SK-N-SH treated with all-trans-retinoic acid at 6 μM for 48 hours (cell line): ENCODE measurements around the gene SLC7A6OS.

Experiments
- ATAC-seq: fragments of 200-7000 bp; cut with Tn5 transposase; 3 replicates; pipeline ENCODE4 v1.9.1; 2020; ENCODE audit warnings: mild to moderate bottlenecking, moderate library complexity
- ARNTL ChIP-seq: fragments of 450-650 bp; formaldehyde crosslinking; IDR thresholded peaks from 2 replicates; pipeline ENCODE4 v1.5.0; 2020; ENCODE audit warnings: low read depth, mild to moderate bottlenecking, moderate library complexity, borderline replicate concordance
- BACH2 ChIP-seq: fragments of 250-450 bp; sonication (Bioruptor Pico); IDR thresholded peaks from 2 replicates; pipeline ENCODE4 v1.9.0; 2021; ENCODE audit warnings: mild to moderate bottlenecking, borderline replicate concordance
- ESRRG ChIP-seq: fragments of 250-450 bp; sonication (Bioruptor Pico); IDR thresholded peaks from 2 replicates; pipeline ENCODE4 v1.6.1; 2021; ENCODE audit warnings: mild to moderate bottlenecking
- ISL1 ChIP-seq: fragments of 250-450 bp; sonication (Bioruptor Pico); IDR thresholded peaks from 2 replicates; pipeline ENCODE4 v2.1.2; 2022; ENCODE audit warnings: mild to moderate bottlenecking, moderate library complexity
- OSR1 ChIP-seq: fragments of 250-450 bp; sonication (Bioruptor Pico); IDR thresholded peaks from 2 replicates; pipeline ENCODE4 v1.8.0; 2022; ENCODE audit warnings: moderate library complexity, mild to moderate bottlenecking, inconsistent platforms
- PPARA ChIP-seq: fragments of 250-450 bp; sonication (Bioruptor Pico); IDR thresholded peaks from 2 replicates; pipeline ENCODE4 v1.5.0; 2020; ENCODE audit warnings: mild to moderate bottlenecking, borderline replicate concordance
- TOX ChIP-seq: fragments of 250-450 bp; sonication (Bioruptor Pico); IDR thresholded peaks from 2 replicates; pipeline ENCODE4 v1.8.0; 2021; ENCODE audit warnings: mild to moderate bottlenecking, moderate library complexity, borderline replicate concordance
- ZC3H10 ChIP-seq: fragments of 250-450 bp; sonication (Bioruptor Pico); IDR thresholded peaks from 2 replicates; pipeline ENCODE4 v1.5.1; 2021; ENCODE audit warnings: mild to moderate bottlenecking, moderate library complexity
- ZFP3 ChIP-seq: fragments of 250-450 bp; sonication (Bioruptor Pico); IDR thresholded peaks from 2 replicates; pipeline ENCODE4 v1.5.0; 2020; ENCODE audit warnings: mild to moderate bottlenecking, moderate library complexity
- ZFP30 ChIP-seq: fragments of 450-650 bp; formaldehyde crosslinking; IDR thresholded peaks from 2 replicates; pipeline ENCODE4 v1.5.0; 2022; ENCODE audit warnings: mild to moderate bottlenecking, moderate library complexity
- ZNF565 ChIP-seq: fragments of 450-650 bp; formaldehyde crosslinking; conservative IDR thresholded peaks from 2 replicates; pipeline ENCODE4 v1.5.0; 2020; ENCODE audit warnings: low read depth, mild to moderate bottlenecking, moderate library complexity
- ZNF70 ChIP-seq: fragments of 450-650 bp; formaldehyde crosslinking; IDR thresholded peaks from 2 replicates; pipeline ENCODE4 v1.5.0; 2020; ENCODE audit warnings: mild to moderate bottlenecking, moderate library complexity
- ZNF8 ChIP-seq: fragments of 450-650 bp; formaldehyde crosslinking; IDR thresholded peaks from 2 replicates; pipeline ENCODE4 v1.5.0; 2020; ENCODE audit warnings: mild to moderate bottlenecking, moderate library complexity
- TF ChIP-seq, protein P1 (sequence below): fragments of 250-450 bp; sonication (Bioruptor Pico); IDR thresholded peaks from 2 replicates; pipeline ENCODE4 v1.5.1; 2021; ENCODE audit warnings: mild to moderate bottlenecking, moderate library complexity
- TF ChIP-seq, protein P2 (sequence below): fragments of 250-450 bp; sonication (Bioruptor Pico); IDR thresholded peaks from 2 replicates; pipeline ENCODE4 v1.8.0; 2021; ENCODE audit warnings: low read depth, mild to moderate bottlenecking, moderate library complexity, borderline replicate concordance
- TF ChIP-seq, protein P3 (sequence below): fragments of 250-450 bp; sonication (Bioruptor Pico); IDR thresholded peaks from 2 replicates; pipeline ENCODE4 v1.8.0; 2020; ENCODE audit warnings: mild to moderate bottlenecking, moderate library complexity, borderline replicate concordance
- TF ChIP-seq, protein P4 (sequence below): fragments of 250-450 bp; sonication (Bioruptor Pico); IDR thresholded peaks from 2 replicates; pipeline ENCODE4 v1.5.0; 2020; ENCODE audit warnings: mild to moderate bottlenecking, moderate library complexity

SLC7A6OS gene

DNA sequence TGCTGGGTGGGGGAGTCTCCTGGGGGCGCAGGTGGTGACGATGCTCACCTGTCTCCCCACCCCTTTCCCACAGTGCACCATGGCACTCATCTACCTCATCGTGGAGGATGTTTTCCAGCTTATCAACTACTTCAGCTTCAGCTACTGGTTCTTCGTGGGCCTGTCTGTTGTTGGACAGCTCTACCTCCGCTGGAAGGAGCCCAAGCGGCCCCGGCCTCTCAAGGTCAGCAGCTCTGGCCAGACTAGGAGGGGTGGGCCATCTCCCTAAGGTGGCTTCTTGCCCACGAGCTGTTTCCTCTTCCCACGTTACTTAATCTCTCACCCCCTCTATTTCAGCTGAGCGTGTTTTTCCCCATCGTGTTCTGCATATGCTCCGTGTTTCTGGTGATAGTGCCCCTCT is 14.5 kb downstream of the SLC7A6OS start:
- TF ChIP-seq ZC3H10 (CRISPR knock-in tag) (no peak), ZFP30 (CRISPR knock-in tag) (no peak), ZNF70 (CRISPR knock-in tag) (no peak), PPARA (no peak), ARNTL (CRISPR knock-in tag) (no peak), ISL1 (no peak)
- TF ChIP-seq, protein P1, sequence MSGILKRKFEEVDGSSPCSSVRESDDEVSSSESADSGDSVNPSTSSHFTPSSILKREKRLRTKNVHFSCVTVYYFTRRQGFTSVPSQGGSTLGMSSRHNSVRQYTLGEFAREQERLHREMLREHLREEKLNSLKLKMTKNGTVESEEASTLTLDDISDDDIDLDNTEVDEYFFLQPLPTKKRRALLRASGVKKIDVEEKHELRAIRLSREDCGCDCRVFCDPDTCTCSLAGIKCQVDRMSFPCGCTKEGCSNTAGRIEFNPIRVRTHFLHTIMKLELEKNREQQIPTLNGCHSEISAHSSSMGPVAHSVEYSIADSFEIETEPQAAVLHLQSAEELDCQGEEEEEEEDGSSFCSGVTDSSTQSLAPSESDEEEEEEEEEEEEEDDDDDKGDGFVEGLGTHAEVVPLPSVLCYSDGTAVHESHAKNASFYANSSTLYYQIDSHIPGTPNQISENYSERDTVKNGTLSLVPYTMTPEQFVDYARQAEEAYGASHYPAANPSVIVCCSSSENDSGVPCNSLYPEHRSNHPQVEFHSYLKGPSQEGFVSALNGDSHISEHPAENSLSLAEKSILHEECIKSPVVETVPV (CRISPR knock-in tag): no peak
- TF ChIP-seq, protein P2, sequence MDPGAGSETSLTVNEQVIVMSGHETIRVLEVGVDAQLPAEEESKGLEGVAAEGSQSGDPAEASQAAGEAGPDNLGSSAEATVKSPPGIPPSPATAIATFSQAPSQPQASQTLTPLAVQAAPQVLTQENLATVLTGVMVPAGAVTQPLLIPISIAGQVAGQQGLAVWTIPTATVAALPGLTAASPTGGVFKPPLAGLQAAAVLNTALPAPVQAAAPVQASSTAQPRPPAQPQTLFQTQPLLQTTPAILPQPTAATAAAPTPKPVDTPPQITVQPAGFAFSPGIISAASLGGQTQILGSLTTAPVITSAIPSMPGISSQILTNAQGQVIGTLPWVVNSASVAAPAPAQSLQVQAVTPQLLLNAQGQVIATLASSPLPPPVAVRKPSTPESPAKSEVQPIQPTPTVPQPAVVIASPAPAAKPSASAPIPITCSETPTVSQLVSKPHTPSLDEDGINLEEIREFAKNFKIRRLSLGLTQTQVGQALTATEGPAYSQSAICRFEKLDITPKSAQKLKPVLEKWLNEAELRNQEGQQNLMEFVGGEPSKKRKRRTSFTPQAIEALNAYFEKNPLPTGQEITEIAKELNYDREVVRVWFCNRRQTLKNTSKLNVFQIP (CRISPR knock-in tag): no peak
- no peak for ATAC-seq

DNA sequence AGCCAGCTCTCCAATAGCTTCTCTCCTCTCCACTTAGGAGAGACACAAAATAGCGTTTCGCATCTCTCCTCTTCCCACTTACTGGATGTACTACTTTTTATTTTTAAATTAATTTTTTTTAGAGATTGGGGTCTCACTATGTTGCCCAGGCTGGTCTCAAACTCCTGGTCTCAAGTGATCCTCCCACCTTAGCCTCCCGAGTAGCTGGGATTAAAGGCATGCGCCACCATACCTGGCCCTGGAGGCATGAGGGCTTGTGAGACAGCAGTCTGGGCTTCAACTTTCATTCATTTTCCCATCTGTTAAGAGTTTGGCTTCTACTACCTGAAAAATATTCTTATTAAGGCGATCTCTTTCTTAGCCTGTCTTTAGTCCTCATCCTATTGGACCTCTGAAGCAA is 18.3 kb downstream of the SLC7A6OS start:
- no peak for ATAC-seq
- no peak for TF ChIP-seq ZNF8 (CRISPR knock-in tag)

DNA sequence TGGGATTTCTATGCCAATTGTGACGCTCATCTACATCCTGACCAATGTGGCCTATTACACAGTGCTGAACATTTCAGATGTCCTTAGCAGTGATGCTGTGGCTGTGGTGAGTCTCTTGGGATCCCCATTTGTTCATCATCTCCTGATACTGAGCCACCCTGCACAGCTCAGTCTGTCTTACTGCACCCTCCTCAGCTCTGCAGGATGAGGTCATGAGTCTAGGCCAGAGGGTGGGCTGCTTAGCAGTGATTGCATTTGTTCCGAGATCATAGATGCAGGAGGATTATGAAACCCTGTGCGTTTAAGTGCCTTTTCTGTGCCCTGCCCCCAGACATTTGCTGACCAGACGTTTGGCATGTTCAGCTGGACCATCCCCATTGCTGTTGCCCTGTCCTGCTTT is 19.5 kb downstream of the SLC7A6OS start:
- TF ChIP-seq ZNF565: no peak
- TF ChIP-seq, protein P3, sequence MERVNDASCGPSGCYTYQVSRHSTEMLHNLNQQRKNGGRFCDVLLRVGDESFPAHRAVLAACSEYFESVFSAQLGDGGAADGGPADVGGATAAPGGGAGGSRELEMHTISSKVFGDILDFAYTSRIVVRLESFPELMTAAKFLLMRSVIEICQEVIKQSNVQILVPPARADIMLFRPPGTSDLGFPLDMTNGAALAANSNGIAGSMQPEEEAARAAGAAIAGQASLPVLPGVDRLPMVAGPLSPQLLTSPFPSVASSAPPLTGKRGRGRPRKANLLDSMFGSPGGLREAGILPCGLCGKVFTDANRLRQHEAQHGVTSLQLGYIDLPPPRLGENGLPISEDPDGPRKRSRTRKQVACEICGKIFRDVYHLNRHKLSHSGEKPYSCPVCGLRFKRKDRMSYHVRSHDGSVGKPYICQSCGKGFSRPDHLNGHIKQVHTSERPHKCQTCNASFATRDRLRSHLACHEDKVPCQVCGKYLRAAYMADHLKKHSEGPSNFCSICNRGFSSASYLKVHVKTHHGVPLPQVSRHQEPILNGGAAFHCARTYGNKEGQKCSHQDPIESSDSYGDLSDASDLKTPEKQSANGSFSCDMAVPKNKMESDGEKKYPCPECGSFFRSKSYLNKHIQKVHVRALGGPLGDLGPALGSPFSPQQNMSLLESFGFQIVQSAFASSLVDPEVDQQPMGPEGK (CRISPR knock-in tag): no peak
- TF ChIP-seq, protein P4, sequence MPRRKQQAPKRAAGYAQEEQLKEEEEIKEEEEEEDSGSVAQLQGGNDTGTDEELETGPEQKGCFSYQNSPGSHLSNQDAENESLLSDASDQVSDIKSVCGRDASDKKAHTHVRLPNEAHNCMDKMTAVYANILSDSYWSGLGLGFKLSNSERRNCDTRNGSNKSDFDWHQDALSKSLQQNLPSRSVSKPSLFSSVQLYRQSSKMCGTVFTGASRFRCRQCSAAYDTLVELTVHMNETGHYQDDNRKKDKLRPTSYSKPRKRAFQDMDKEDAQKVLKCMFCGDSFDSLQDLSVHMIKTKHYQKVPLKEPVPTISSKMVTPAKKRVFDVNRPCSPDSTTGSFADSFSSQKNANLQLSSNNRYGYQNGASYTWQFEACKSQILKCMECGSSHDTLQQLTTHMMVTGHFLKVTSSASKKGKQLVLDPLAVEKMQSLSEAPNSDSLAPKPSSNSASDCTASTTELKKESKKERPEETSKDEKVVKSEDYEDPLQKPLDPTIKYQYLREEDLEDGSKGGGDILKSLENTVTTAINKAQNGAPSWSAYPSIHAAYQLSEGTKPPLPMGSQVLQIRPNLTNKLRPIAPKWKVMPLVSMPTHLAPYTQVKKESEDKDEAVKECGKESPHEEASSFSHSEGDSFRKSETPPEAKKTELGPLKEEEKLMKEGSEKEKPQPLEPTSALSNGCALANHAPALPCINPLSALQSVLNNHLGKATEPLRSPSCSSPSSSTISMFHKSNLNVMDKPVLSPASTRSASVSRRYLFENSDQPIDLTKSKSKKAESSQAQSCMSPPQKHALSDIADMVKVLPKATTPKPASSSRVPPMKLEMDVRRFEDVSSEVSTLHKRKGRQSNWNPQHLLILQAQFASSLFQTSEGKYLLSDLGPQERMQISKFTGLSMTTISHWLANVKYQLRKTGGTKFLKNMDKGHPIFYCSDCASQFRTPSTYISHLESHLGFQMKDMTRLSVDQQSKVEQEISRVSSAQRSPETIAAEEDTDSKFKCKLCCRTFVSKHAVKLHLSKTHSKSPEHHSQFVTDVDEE (CRISPR knock-in tag): no peak
- TF ChIP-seq ISL1: no peak
- TF ChIP-seq ZNF8 (CRISPR knock-in tag): no peak
- no peak for ATAC-seq

DNA sequence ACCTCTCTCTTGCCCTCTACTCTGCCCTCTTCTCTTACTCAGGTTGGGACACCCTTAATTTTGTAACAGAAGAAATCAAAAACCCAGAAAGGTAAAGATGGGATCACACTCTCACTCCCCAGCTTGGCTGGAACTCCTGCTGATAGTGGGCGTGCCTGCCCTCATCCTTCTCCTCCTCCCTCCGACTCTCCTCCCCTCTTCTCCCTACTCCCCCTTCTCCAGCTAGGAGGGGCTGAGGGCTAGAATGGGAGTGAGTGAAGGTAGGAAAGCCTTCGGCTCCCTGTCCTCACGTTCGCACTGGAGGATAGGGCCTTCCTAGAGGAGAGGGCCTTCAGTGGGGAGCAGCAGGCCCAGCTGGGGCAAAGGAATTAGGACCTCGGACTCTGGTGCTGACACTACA is 20.3 kb downstream of the SLC7A6OS start:
- ATAC-seq: no peak
- TF ChIP-seq, protein P3 (CRISPR knock-in tag): no peak
- TF ChIP-seq OSR1 (CRISPR knock-in tag): no peak
- TF ChIP-seq ZNF8 (CRISPR knock-in tag): no peak
- TF ChIP-seq ARNTL (CRISPR knock-in tag): no peak
- no peak for TF ChIP-seq ESRRG (CRISPR knock-in tag)
- TF ChIP-seq ZFP3: no peak
- TF ChIP-seq BACH2 (CRISPR knock-in tag): no peak
- no peak for TF ChIP-seq TOX (CRISPR knock-in tag)
- TF ChIP-seq ZFP30 (CRISPR knock-in tag): no peak
- TF ChIP-seq, protein P1 (CRISPR knock-in tag): no peak
- no peak for TF ChIP-seq ISL1
- TF ChIP-seq ZNF565: no peak
- TF ChIP-seq, protein P2 (CRISPR knock-in tag): no peak
